Upper lobe of left lung (tissue), 4 donors: ENCODE results near the gene CAMP.

Source experiments
- EP300 ChIP-seq, 4 donors: sonication (generic); formaldehyde crosslinking; IDR thresholded peaks; one replicate each; pipeline ENCODE4 v1.5.1; 2017; ENCODE audit warnings: antibody characterized with exemption in 4 of 4, control low read depth in 2 of 4
- POLR2A ChIP-seq, 4 donors: fragments of 450-650 bp; IDR thresholded peaks; one replicate each; pipeline ENCODE4 v1.5.1; 2016 to 2017; ENCODE audit warnings: antibody characterized with exemption in 4 of 4, mild to moderate bottlenecking in 2 of 4
- POLR2AphosphoS5 ChIP-seq, 2 donors: sonication (generic); formaldehyde crosslinking; IDR thresholded peaks; one replicate each; pipeline ENCODE4 v1.5.1; 2017; ENCODE audit warnings: antibody characterized with exemption in 2 of 2
- TF ChIP-seq, protein P1 (sequence below), 6 experiments: fragments of 450-650 bp in 4 of 6; fragments of 200-600 bp in 2 of 6; sonication (generic) in 2 of 6; IDR thresholded peaks; one replicate each; pipeline ENCODE4 v1.5.1; 2016 to 2019; ENCODE audit warnings: antibody characterized with exemption in 6 of 6

DNA sequence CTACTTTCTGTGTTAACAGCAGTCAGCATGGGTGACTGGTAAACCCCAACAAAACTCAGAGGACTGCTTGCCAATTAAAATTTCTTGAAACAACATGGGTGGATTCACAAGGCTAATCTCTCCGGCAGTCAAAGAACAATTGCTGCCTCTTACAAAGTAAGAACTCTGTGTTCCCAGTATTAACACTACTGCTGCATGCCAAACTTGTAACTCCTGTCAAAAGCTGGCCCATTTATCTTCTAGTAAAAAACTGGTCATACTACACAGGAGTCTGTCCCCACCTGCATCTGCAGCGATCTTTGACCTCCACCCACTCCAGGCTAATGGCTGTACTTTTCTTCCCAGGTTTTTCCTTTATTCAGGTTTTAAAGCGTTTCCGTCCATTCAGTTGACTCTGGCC is 8.9 kb downstream of the CAMP start:
- TF ChIP-seq, protein P1, sequence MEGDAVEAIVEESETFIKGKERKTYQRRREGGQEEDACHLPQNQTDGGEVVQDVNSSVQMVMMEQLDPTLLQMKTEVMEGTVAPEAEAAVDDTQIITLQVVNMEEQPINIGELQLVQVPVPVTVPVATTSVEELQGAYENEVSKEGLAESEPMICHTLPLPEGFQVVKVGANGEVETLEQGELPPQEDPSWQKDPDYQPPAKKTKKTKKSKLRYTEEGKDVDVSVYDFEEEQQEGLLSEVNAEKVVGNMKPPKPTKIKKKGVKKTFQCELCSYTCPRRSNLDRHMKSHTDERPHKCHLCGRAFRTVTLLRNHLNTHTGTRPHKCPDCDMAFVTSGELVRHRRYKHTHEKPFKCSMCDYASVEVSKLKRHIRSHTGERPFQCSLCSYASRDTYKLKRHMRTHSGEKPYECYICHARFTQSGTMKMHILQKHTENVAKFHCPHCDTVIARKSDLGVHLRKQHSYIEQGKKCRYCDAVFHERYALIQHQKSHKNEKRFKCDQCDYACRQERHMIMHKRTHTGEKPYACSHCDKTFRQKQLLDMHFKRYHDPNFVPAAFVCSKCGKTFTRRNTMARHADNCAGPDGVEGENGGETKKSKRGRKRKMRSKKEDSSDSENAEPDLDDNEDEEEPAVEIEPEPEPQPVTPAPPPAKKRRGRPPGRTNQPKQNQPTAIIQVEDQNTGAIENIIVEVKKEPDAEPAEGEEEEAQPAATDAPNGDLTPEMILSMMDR (IDR thresholded peaks at IDR 0.05), result no peak
- TF ChIP-seq POLR2AphosphoS5 (IDR thresholded peaks at IDR 0.05), result no peak
- TF ChIP-seq POLR2A (IDR thresholded peaks at IDR 0.05), result no peak
- no peak for TF ChIP-seq EP300 (IDR thresholded peaks at IDR 0.05)
